SK-N-SH treated with all-trans-retinoic acid at 6 μM for 48 hours (cell line): Measurements from ENCODE around the gene STAC2.

ENCODE experiments used
- ATAC-seq: fragments of 200-7000 bp; cut with Tn5 transposase; 3 replicates; pipeline ENCODE4 v1.9.1; 2020; ENCODE audit warnings: mild to moderate bottlenecking, moderate library complexity
- ARNTL ChIP-seq: fragments of 450-650 bp; formaldehyde crosslinking; IDR thresholded peaks from 2 replicates; pipeline ENCODE4 v1.5.0; 2020; ENCODE audit warnings: low read depth, mild to moderate bottlenecking, moderate library complexity, borderline replicate concordance
- BACH2 ChIP-seq: fragments of 250-450 bp; sonication (Bioruptor Pico); IDR thresholded peaks from 2 replicates; pipeline ENCODE4 v1.9.0; 2021; ENCODE audit warnings: mild to moderate bottlenecking, borderline replicate concordance
- CSDC2 ChIP-seq: fragments of 250-450 bp; sonication (Bioruptor Pico); IDR thresholded peaks from 2 replicates; pipeline ENCODE4 v1.5.0; 2020; ENCODE audit warnings: mild to moderate bottlenecking, moderate library complexity
- ESRRG ChIP-seq: fragments of 250-450 bp; sonication (Bioruptor Pico); IDR thresholded peaks from 2 replicates; pipeline ENCODE4 v1.6.1; 2021; ENCODE audit warnings: mild to moderate bottlenecking
- GLIS3 ChIP-seq: fragments of 250-450 bp; sonication (Bioruptor Pico); IDR thresholded peaks from 2 replicates; pipeline ENCODE4 v1.5.0; 2020; ENCODE audit warnings: mild to moderate bottlenecking, moderate library complexity
- ISL1 ChIP-seq: fragments of 250-450 bp; sonication (Bioruptor Pico); IDR thresholded peaks from 2 replicates; pipeline ENCODE4 v2.1.2; 2022; ENCODE audit warnings: mild to moderate bottlenecking, moderate library complexity
- OSR1 ChIP-seq: fragments of 250-450 bp; sonication (Bioruptor Pico); IDR thresholded peaks from 2 replicates; pipeline ENCODE4 v1.8.0; 2022; ENCODE audit warnings: moderate library complexity, mild to moderate bottlenecking, inconsistent platforms
- PPARA ChIP-seq: fragments of 250-450 bp; sonication (Bioruptor Pico); IDR thresholded peaks from 2 replicates; pipeline ENCODE4 v1.5.0; 2020; ENCODE audit warnings: mild to moderate bottlenecking, borderline replicate concordance
- RARB ChIP-seq: fragments of 250-450 bp; sonication (Bioruptor Pico); IDR thresholded peaks from 2 replicates; pipeline ENCODE4 v1.8.0; 2021; ENCODE audit warnings: mild to moderate bottlenecking, moderate library complexity
- SNAI2 ChIP-seq: fragments of 250-450 bp; sonication (Bioruptor Pico); IDR thresholded peaks from 2 replicates; pipeline ENCODE4 v1.5.0; 2020; ENCODE audit warnings: mild to moderate bottlenecking, moderate library complexity
- TCF4 ChIP-seq: fragments of 250-450 bp; sonication (Bioruptor Pico); IDR thresholded peaks from 2 replicates; pipeline ENCODE4 v1.8.0; 2021; ENCODE audit warnings: mild to moderate bottlenecking, moderate library complexity, borderline replicate concordance
- TOX ChIP-seq: fragments of 250-450 bp; sonication (Bioruptor Pico); IDR thresholded peaks from 2 replicates; pipeline ENCODE4 v1.8.0; 2021; ENCODE audit warnings: mild to moderate bottlenecking, moderate library complexity, borderline replicate concordance
- ZC3H10 ChIP-seq: fragments of 250-450 bp; sonication (Bioruptor Pico); IDR thresholded peaks from 2 replicates; pipeline ENCODE4 v1.5.1; 2021; ENCODE audit warnings: mild to moderate bottlenecking, moderate library complexity
- ZFP3 ChIP-seq: fragments of 250-450 bp; sonication (Bioruptor Pico); IDR thresholded peaks from 2 replicates; pipeline ENCODE4 v1.5.0; 2020; ENCODE audit warnings: mild to moderate bottlenecking, moderate library complexity
- ZFP30 ChIP-seq: fragments of 450-650 bp; formaldehyde crosslinking; IDR thresholded peaks from 2 replicates; pipeline ENCODE4 v1.5.0; 2022; ENCODE audit warnings: mild to moderate bottlenecking, moderate library complexity
- ZNF565 ChIP-seq: fragments of 450-650 bp; formaldehyde crosslinking; conservative IDR thresholded peaks from 2 replicates; pipeline ENCODE4 v1.5.0; 2020; ENCODE audit warnings: low read depth, mild to moderate bottlenecking, moderate library complexity
- ZNF70 ChIP-seq: fragments of 450-650 bp; formaldehyde crosslinking; IDR thresholded peaks from 2 replicates; pipeline ENCODE4 v1.5.0; 2020; ENCODE audit warnings: mild to moderate bottlenecking, moderate library complexity
- ZNF8 ChIP-seq: fragments of 450-650 bp; formaldehyde crosslinking; IDR thresholded peaks from 2 replicates; pipeline ENCODE4 v1.5.0; 2020; ENCODE audit warnings: mild to moderate bottlenecking, moderate library complexity
- TF ChIP-seq, protein P1 (sequence below): fragments of 250-450 bp; sonication (Bioruptor Pico); IDR thresholded peaks from 2 replicates; pipeline ENCODE4 v1.5.1; 2020; ENCODE audit warnings: low read depth, mild to moderate bottlenecking, moderate library complexity
- TF ChIP-seq, protein P2 (sequence below): fragments of 250-450 bp; sonication (Bioruptor Pico); IDR thresholded peaks from 2 replicates; pipeline ENCODE4 v1.8.0; 2021; ENCODE audit warnings: low read depth, mild to moderate bottlenecking, moderate library complexity, borderline replicate concordance
- TF ChIP-seq, protein P3 (sequence below): fragments of 250-450 bp; sonication (Bioruptor Pico); IDR thresholded peaks from 2 replicates; pipeline ENCODE4 v1.5.1; 2021; ENCODE audit warnings: mild to moderate bottlenecking, moderate library complexity
- TF ChIP-seq, protein P4 (sequence below): fragments of 250-450 bp; sonication (Bioruptor Pico); IDR thresholded peaks from 2 replicates; pipeline ENCODE4 v1.8.0; 2020; ENCODE audit warnings: mild to moderate bottlenecking, moderate library complexity, borderline replicate concordance
- TF ChIP-seq, protein P5 (sequence below): fragments of 250-450 bp; sonication (Bioruptor Pico); IDR thresholded peaks from 2 replicates; pipeline ENCODE4 v1.5.0; 2020; ENCODE audit warnings: mild to moderate bottlenecking, moderate library complexity

The STAC2 gene

DNA sequence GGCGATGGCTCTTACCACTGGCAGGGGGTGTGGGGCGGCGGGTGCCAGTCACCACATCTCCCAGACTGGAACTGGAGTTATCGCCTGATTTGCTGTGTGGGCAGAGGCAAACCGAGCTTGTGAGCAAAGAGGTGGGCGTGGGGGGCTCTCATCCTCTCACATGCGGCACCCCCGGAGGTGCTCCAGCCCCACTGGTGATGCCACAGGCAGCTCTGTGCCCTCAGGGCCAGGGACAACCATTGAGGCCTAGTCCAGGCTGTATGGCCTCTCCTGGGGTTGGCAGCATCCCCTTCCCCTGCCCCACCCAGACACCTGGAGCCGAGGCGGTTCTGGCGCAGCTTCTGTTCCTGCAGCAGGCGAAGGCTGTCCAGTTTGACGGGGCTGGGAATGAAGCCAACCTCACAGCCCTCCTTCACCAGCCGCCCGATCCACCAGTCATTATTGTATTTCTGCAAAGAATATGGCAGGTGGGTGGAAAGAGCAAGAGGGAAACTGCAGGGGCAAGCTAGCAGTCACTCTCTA lies 39.2 kb downstream of the STAC2 start:
- TF ChIP-seq ZFP3 (CRISPR knock-in tag) (no peak), BACH2 (CRISPR knock-in tag) (no peak), ARNTL (CRISPR knock-in tag) (no peak), CSDC2 (CRISPR knock-in tag) (no peak), TOX (CRISPR knock-in tag) (no peak), TCF4 (CRISPR knock-in tag) (no peak), RARB (CRISPR knock-in tag) (no peak), ZFP30 (CRISPR knock-in tag) (no peak), GLIS3 (CRISPR knock-in tag) (no peak), ZNF70 (CRISPR knock-in tag) (no peak), OSR1 (CRISPR knock-in tag) (no peak), ZC3H10 (CRISPR knock-in tag) (no peak), ZNF8 (no peak)
- TF ChIP-seq, protein P1, sequence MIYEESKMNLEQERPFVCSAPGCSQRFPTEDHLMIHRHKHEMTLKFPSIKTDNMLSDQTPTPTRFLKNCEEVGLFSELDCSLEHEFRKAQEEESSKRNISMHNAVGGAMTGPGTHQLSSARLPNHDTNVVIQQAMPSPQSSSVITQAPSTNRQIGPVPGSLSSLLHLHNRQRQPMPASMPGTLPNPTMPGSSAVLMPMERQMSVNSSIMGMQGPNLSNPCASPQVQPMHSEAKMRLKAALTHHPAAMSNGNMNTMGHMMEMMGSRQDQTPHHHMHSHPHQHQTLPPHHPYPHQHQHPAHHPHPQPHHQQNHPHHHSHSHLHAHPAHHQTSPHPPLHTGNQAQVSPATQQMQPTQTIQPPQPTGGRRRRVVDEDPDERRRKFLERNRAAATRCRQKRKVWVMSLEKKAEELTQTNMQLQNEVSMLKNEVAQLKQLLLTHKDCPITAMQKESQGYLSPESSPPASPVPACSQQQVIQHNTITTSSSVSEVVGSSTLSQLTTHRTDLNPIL (CRISPR knock-in tag), result no peak
- TF ChIP-seq, protein P2, sequence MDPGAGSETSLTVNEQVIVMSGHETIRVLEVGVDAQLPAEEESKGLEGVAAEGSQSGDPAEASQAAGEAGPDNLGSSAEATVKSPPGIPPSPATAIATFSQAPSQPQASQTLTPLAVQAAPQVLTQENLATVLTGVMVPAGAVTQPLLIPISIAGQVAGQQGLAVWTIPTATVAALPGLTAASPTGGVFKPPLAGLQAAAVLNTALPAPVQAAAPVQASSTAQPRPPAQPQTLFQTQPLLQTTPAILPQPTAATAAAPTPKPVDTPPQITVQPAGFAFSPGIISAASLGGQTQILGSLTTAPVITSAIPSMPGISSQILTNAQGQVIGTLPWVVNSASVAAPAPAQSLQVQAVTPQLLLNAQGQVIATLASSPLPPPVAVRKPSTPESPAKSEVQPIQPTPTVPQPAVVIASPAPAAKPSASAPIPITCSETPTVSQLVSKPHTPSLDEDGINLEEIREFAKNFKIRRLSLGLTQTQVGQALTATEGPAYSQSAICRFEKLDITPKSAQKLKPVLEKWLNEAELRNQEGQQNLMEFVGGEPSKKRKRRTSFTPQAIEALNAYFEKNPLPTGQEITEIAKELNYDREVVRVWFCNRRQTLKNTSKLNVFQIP, result no peak
- TF ChIP-seq, protein P3, sequence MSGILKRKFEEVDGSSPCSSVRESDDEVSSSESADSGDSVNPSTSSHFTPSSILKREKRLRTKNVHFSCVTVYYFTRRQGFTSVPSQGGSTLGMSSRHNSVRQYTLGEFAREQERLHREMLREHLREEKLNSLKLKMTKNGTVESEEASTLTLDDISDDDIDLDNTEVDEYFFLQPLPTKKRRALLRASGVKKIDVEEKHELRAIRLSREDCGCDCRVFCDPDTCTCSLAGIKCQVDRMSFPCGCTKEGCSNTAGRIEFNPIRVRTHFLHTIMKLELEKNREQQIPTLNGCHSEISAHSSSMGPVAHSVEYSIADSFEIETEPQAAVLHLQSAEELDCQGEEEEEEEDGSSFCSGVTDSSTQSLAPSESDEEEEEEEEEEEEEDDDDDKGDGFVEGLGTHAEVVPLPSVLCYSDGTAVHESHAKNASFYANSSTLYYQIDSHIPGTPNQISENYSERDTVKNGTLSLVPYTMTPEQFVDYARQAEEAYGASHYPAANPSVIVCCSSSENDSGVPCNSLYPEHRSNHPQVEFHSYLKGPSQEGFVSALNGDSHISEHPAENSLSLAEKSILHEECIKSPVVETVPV (CRISPR knock-in tag), result no peak
- ATAC-seq, result no peak

DNA sequence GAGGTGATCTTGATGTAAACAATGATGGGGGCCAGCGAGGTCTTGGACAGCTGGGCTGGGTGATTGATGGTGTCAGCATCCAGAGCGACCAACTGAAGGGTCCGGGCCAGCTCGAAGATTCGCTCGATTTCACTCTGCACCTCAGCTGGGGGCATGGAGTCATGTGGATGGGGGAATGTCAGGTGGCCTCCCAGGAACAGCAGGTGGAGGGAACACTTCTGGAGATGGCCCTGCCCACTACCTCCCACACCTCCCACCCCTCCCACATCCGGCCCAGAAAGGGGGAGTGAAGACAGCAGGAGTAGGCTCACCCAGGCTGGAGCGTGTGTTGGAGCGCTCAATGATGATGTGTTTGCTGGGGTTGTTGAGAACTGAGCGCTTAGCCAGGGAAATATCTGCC lies 42.0 kb downstream of the STAC2 start:
- ATAC-seq, result no peak
- TF ChIP-seq ZNF565 (CRISPR knock-in tag), result no peak
- TF ChIP-seq, protein P1 (CRISPR knock-in tag), result no peak
- TF ChIP-seq OSR1 (CRISPR knock-in tag), result no peak
- TF ChIP-seq BACH2 (CRISPR knock-in tag), result no peak
- TF ChIP-seq, protein P2, result no peak
- TF ChIP-seq ZFP3 (CRISPR knock-in tag), result no peak
- TF ChIP-seq, protein P3 (CRISPR knock-in tag), result no peak
- TF ChIP-seq ISL1 (CRISPR knock-in tag), result no peak
- TF ChIP-seq, protein P4, sequence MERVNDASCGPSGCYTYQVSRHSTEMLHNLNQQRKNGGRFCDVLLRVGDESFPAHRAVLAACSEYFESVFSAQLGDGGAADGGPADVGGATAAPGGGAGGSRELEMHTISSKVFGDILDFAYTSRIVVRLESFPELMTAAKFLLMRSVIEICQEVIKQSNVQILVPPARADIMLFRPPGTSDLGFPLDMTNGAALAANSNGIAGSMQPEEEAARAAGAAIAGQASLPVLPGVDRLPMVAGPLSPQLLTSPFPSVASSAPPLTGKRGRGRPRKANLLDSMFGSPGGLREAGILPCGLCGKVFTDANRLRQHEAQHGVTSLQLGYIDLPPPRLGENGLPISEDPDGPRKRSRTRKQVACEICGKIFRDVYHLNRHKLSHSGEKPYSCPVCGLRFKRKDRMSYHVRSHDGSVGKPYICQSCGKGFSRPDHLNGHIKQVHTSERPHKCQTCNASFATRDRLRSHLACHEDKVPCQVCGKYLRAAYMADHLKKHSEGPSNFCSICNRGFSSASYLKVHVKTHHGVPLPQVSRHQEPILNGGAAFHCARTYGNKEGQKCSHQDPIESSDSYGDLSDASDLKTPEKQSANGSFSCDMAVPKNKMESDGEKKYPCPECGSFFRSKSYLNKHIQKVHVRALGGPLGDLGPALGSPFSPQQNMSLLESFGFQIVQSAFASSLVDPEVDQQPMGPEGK (CRISPR knock-in tag), result no peak
- no peak for TF ChIP-seq SNAI2 (CRISPR knock-in tag)
- no peak for TF ChIP-seq TCF4 (CRISPR knock-in tag)
- no peak for TF ChIP-seq PPARA (CRISPR knock-in tag)
- no peak for TF ChIP-seq ESRRG
- no peak for TF ChIP-seq CSDC2 (CRISPR knock-in tag)
- no peak for TF ChIP-seq ZNF70 (CRISPR knock-in tag)
- TF ChIP-seq, protein P5, sequence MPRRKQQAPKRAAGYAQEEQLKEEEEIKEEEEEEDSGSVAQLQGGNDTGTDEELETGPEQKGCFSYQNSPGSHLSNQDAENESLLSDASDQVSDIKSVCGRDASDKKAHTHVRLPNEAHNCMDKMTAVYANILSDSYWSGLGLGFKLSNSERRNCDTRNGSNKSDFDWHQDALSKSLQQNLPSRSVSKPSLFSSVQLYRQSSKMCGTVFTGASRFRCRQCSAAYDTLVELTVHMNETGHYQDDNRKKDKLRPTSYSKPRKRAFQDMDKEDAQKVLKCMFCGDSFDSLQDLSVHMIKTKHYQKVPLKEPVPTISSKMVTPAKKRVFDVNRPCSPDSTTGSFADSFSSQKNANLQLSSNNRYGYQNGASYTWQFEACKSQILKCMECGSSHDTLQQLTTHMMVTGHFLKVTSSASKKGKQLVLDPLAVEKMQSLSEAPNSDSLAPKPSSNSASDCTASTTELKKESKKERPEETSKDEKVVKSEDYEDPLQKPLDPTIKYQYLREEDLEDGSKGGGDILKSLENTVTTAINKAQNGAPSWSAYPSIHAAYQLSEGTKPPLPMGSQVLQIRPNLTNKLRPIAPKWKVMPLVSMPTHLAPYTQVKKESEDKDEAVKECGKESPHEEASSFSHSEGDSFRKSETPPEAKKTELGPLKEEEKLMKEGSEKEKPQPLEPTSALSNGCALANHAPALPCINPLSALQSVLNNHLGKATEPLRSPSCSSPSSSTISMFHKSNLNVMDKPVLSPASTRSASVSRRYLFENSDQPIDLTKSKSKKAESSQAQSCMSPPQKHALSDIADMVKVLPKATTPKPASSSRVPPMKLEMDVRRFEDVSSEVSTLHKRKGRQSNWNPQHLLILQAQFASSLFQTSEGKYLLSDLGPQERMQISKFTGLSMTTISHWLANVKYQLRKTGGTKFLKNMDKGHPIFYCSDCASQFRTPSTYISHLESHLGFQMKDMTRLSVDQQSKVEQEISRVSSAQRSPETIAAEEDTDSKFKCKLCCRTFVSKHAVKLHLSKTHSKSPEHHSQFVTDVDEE (CRISPR knock-in tag), result no peak
- no peak for TF ChIP-seq ZFP30 (CRISPR knock-in tag)
